Endothelial cell of umbilical vein (primary cell): Measurements from ENCODE around the gene ELL2. TPM values are rescaled to one million over a fixed set of nuclear protein-coding genes. Genes with fewer than 3 reads are reported as not detected.

Experiments
- BruUV-seq: library from RNA; stranded (reverse); fragments of 400-500 nt; replicated peaks from 2 replicates; lab custom pipeline; 2021; lab: Mats Ljungman, UMichigan
- CTCF ChIA-PET: fragments of 300-600, 350-600 bp; sonication (Branson Sonifier 250); formaldehyde crosslinking; loops from one replicate; lab custom pipeline; 2021; ENCODE audit warnings: antibody characterized with exemption, inconsistent platforms; lab: Charles Lee
- POLR2A ChIA-PET: fragments of 300-600, 350-600 bp; sonication (Branson Sonifier 250); formaldehyde crosslinking; loops from one replicate; lab custom pipeline; 2021; ENCODE audit warnings: antibody characterized with exemption, inconsistent platforms; lab: Charles Lee
- DNase-seq: peaks from one replicate; pipeline ENCODE4 v3.0.0-alpha.2; 2011; ENCODE audit warnings: low read depth, low spot score
- FAIRE-seq: peaks from 2 replicates; lab custom pipeline; 2011; peaks lifted over from hg19 to GRCh38; lab: Jason Lieb, UNC
- H2AFZ ChIP-seq: 2 replicates; pipeline ENCODE4 v1.6.0; 2012; ENCODE audit warnings: low read depth, low read length, control low read depth, inconsistent platforms
- H3K27ac ChIP-seq: 2 replicates; pipeline ENCODE4 v1.5.1; 2011; ENCODE audit warnings: low read depth, mild to moderate bottlenecking, control low read depth, low read length, moderate library complexity; ENCODE audit not compliant: insufficient read depth
- H3K27me3 ChIP-seq, 2 experiments: 2 replicates each; pipeline versions ENCODE4 v1.6.0 to v1.6.1; 2011; ENCODE audit warnings: low read length in 2 of 2, mixed read lengths in 1 of 2; ENCODE audit not compliant: control insufficient read depth in 2 of 2, insufficient read depth in 2 of 2
- H3K36me3 ChIP-seq, 2 experiments: 2 replicates in 1 of 2; 3 replicates in 1 of 2; pipeline ENCODE4 v1.5.1; 2011; ENCODE audit warnings: low read length in 2 of 2, mild to moderate bottlenecking in 1 of 2, moderate library complexity in 1 of 2; ENCODE audit not compliant: control insufficient read depth in 2 of 2, insufficient read depth in 2 of 2; ENCODE audit errors: extremely low read depth in 1 of 2
- H3K4me1 ChIP-seq: 3 replicates; pipeline ENCODE4 v1.5.1; 2011; ENCODE audit warnings: mild to moderate bottlenecking, low read length; ENCODE audit not compliant: control insufficient read depth, insufficient read depth; ENCODE audit errors: extremely low read depth
- H3K4me2 ChIP-seq: 2 replicates; pipeline ENCODE4 v1.6.1; 2011; ENCODE audit warnings: low read length, control low read depth, mixed read lengths; ENCODE audit not compliant: insufficient read depth
- H3K4me3 ChIP-seq, 3 experiments: fragments of 200-600 bp in 1 of 3; sonication (generic), shearing (Covaris generic) in 1 of 3; replicated peaks in 1 of 3; 2 replicates each; pipeline ENCODE4 v1.5.1; 2011 to 2016; ENCODE audit warnings: control low read depth in 3 of 3, low read length in 3 of 3, mild to moderate bottlenecking in 2 of 3, inconsistent platforms in 1 of 3, low read depth in 1 of 3, moderate library complexity in 1 of 3; ENCODE audit not compliant: insufficient read depth in 1 of 3
- H3K79me2 ChIP-seq: 2 replicates; pipeline ENCODE4 v1.6.0; 2012; ENCODE audit warnings: low read length, inconsistent platforms; ENCODE audit not compliant: control insufficient read depth, insufficient read depth
- H3K9ac ChIP-seq: replicated peaks from 2 replicates; pipeline ENCODE3; 2011; ENCODE audit warnings: low read length, control low read depth; ENCODE audit not compliant: insufficient read depth; ENCODE audit errors: extremely low read depth
- H3K9me1 ChIP-seq: replicated peaks from 3 replicates; pipeline ENCODE4 v1.6.0; 2011; ENCODE audit warnings: mild to moderate bottlenecking, low read length; ENCODE audit not compliant: control insufficient read depth, insufficient read depth; ENCODE audit errors: extremely low read depth
- H3K9me3 ChIP-seq: replicated peaks from 2 replicates; pipeline ENCODE4 v1.5.1; 2012; ENCODE audit warnings: low read length, inconsistent platforms; ENCODE audit not compliant: control insufficient read depth, insufficient read depth
- H4K20me1 ChIP-seq: replicated peaks from 2 replicates; pipeline ENCODE3; 2011; ENCODE audit warnings: mild to moderate bottlenecking, low read length; ENCODE audit not compliant: control insufficient read depth, insufficient read depth; ENCODE audit errors: extremely low read depth
- CTCF ChIP-seq, 2 donors: IDR thresholded peaks; 1 replicate in 1 of 2; 2 replicates in 1 of 2; pipeline ENCODE4 v1.5.1; 2011; ENCODE audit warnings: low read length in 2 of 2, mild to moderate bottlenecking in 2 of 2, moderate library complexity in 2 of 2, control low read depth in 1 of 2, inconsistent platforms in 1 of 2, low read depth in 1 of 2; ENCODE audit not compliant: insufficient read depth in 1 of 2; ENCODE audit errors: extremely low read depth in 1 of 2
- EZH2 ChIP-seq: IDR thresholded peaks from 2 replicates; pipeline ENCODE4 v1.6.1; 2012; ENCODE audit warnings: borderline replicate concordance, low read depth, mild to moderate bottlenecking, moderate library complexity, low read length, inconsistent platforms; ENCODE audit not compliant: severe bottlenecking
- FOS ChIP-seq: IDR thresholded peaks from 2 replicates; pipeline ENCODE4 v1.6.1; 2011; ENCODE audit warnings: mild to moderate bottlenecking, low read length, moderate library complexity, borderline replicate concordance; ENCODE audit not compliant: insufficient read depth
- GATA2 ChIP-seq: IDR thresholded peaks from 2 replicates; pipeline ENCODE4 v1.7.0; 2011; ENCODE audit warnings: low read depth, mild to moderate bottlenecking, moderate library complexity, mixed read lengths, low read length; ENCODE audit not compliant: insufficient read length, insufficient read depth
- JUN ChIP-seq: IDR thresholded peaks from 2 replicates; pipeline ENCODE4 v1.6.1; 2011; ENCODE audit warnings: borderline replicate concordance, low read depth; ENCODE audit not compliant: insufficient read length, insufficient read depth
- MYC ChIP-seq: IDR thresholded peaks from one replicate; pipeline ENCODE4 v1.6.1; 2011; ENCODE audit warnings: mild to moderate bottlenecking, low read depth, low read length
- POLR2A ChIP-seq: IDR thresholded peaks from 2 replicates; pipeline ENCODE4 v1.6.1; 2012; ENCODE audit warnings: low read depth, mild to moderate bottlenecking, control low read depth, low read length
- POLR2AphosphoS5 ChIP-seq: IDR thresholded peaks from 2 replicates; pipeline ENCODE4 v1.6.1; 2012; ENCODE audit warnings: low read depth, mild to moderate bottlenecking, control low read depth, low read length, moderate library complexity; ENCODE audit not compliant: insufficient read depth
- dilution Hi-C: fragments of 300-500 bp; cut with MboI; formaldehyde crosslinking; loops from one replicate; pipeline ENCODE4 v1.15.0; 2019; ENCODE audit warnings: low sequenced_read_pairs; ENCODE audit not compliant: extremely low pct_ligation_motif_present
- intact Hi-C: fragments of 100-400 bp; cut with micrococcal nuclease; formaldehyde crosslinking; loops from one replicate; pipeline ENCODE4 v1.10.0; 2022
- polyA plus RNA-seq, 4 experiments: library from polyadenylated mRNA; depleted of rRNA in 3 of 4; stranded (reverse) in 3 of 4; unstranded in 1 of 4; fragments of >200 nt; gene quantifications; 2 replicates each; pipeline versions ENCODE4 v1.2.1 to v1.2.3, GENCODE V29; 2011 to 2012; ENCODE audit warnings: missing spikeins in 1 of 4
- total RNA-seq: library from RNA; stranded (reverse); gene quantifications from 2 replicates; pipeline ENCODE4 v1.2.3, GENCODE V29; 2021
- TF ChIP-seq, protein P1 (sequence below): IDR thresholded peaks from 2 replicates; pipeline ENCODE4 v1.6.1; 2011; ENCODE audit not compliant: insufficient read depth, insufficient read length

ELL2 gene
- total and polyA plus RNA-seq, 2 donors (not counting 3 experiments of a cell fraction or from before 2014, with no cell fraction given), result 6.8 to 26.0 TPM

- Histone ChIP-seq H3K4me2 (no peak overlapping the region), H3K36me3 (no peaks in the 10 kb centered on the region), H3K4me1 (no peaks in the 10 kb centered on the region), H3K9me1 (no peaks in the 10 kb centered on the region), H3K9me3 (no peaks in the 10 kb centered on the region), H3K9ac (no peak overlapping the region), H3K4me3 (no peak overlapping the region), H3K27me3 (no peaks in the 10 kb centered on the region), H2AFZ (no peak overlapping the region), H4K20me1 (no peaks in the 10 kb centered on the region), H3K27ac (no peak overlapping the region), H3K79me2 (peaks cover 2% of the 10 kb centered on the region)
- no peak for DNase-seq
- dilution Hi-C loops (no loop called here), intact Hi-C loops (no loop called here)
- no TSS peak for BruUV-seq
- no peak for FAIRE-seq
- ChIA-PET POLR2A (no interaction called here), CTCF (no interaction called here)
- TF ChIP-seq EZH2 (no peak), CTCF (IDR thresholded peaks at IDR 0.05; ENCODE audit: extremely low read depth in 1 of 2, insufficient read depth in 1 of 2, low read depth in 1 of 2, low read length in 2 of 2) (no peak), POLR2AphosphoS5 (no peak), JUN (no peak), POLR2A (no peak), MYC (no peak), FOS (no peak), GATA2 (no peak)
- TF ChIP-seq, protein P1, sequence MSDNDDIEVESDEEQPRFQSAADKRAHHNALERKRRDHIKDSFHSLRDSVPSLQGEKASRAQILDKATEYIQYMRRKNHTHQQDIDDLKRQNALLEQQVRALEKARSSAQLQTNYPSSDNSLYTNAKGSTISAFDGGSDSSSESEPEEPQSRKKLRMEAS, result no peak
These were observed 51.1 kb downstream of the ELL2 start for GRCh38 chr5:95910521-95910920.
